Measurements from ENCODE around the gene CA5A.
A peak's percentile ranks its signal among the peaks of the same experiment; 100 is the strongest.
"Not testable (repeated sequence)": the region's sequence is repeated elsewhere in the genome, so short reads cannot be mapped to it uniquely, and the experiment has no call there.

Gene CA5A

DNA sequence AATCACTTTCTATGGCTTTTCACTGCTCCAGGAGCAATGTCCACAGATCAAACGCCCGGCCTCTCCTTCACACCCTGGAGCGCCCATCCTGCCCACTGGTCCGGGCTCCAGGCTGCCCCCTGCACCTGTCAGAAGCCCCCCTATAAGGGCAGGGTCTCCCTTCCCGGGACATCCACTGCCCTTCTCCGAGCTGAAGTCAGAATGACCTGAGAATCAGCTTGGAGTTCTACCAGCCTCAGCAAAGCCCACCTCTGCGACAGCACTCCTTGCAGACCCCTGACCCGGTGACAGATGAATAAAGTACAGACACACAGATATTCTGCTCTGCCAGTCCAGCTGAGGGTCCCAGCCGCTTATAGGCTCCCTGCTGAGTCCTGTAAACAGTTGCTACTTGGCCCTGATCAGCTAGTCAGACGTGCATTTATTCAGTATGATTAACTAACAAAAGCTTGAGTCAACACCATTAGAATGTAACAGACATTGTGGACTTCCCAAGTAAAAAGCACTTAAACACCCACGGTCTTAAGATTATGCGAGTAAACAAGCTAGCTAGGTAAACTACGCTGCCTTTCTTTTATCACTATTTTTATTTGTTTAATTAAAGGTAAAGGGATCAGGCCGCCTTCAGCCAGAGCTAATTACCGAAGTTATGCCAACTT, 71.9 kb downstream of the CA5A start:
- no peak for DNase-seq

DNA sequence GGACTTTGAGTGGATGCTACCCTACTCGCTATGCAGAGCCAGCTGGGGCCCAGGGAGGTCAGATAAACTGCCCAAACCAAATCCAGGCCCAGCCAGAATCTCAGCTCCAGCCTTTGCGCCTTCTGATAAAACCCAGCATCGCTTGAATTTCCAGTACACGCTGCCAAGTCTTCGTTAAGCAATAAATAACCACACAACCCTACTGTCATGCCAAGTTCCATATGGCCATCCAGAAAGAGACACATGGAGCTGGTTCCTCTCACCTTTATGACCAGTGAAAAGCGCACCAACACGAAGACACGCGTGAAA, 73.0 kb downstream of the CA5A start:
- not testable (repeated sequence) for DNase-seq

- not testable (repeated sequence) for DNase-seq
Measured at GRCh38 chr16:87862597-87863326, 73.6 kb downstream of the CA5A start.

DNA sequence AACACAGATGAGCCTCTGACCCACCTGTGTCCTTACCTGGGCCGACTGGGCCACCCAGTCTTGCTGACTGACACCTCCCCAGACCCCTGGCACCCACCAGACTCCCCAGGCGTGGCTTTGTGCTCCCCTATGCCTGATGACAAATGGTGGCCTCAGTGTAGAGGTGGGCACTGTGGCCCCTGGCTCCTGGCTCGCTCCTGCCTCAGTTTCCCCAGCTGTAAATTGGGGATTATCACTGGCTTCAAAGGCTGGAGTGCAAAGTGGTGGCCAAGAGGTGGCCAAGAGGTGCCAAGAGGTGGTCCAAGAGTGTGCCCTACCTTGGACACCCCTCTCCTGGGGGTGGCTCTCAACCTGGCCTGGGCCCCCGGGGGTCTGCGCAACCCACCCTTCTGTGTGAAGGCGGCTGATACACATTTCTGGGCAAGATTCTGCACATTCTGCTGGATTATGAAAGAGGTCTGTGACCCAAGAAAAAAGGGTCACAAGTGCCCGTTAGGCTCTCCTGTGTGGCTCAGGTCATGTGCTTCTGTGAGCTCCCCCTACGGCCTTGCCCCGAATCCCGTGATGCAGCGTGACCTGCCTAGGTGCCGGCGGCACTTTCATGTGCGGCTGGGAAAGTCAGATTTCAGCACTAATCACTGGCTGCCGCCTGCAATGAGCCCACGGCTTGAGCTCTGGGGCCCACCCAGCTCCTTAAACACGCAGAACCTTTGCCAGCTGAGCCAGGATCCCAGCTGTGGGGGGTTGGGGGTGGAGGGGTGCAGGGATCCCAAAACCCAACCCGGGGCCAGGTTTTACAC, 74.8 kb downstream of the CA5A start:
- DNase-seq: not testable (repeated sequence)

GRCh38 chr16:87860553-87861299, 75.6 kb downstream of the CA5A start:
- DNase-seq: peak; percentile 72

GRCh38 chr16:87858151-87858993, 78.0 kb downstream of the CA5A start:
- not testable (repeated sequence) for DNase-seq

- DNase-seq: no peak
Measured at GRCh38 chr16:87856791-87857228, 79.5 kb downstream of the CA5A start.

DNA sequence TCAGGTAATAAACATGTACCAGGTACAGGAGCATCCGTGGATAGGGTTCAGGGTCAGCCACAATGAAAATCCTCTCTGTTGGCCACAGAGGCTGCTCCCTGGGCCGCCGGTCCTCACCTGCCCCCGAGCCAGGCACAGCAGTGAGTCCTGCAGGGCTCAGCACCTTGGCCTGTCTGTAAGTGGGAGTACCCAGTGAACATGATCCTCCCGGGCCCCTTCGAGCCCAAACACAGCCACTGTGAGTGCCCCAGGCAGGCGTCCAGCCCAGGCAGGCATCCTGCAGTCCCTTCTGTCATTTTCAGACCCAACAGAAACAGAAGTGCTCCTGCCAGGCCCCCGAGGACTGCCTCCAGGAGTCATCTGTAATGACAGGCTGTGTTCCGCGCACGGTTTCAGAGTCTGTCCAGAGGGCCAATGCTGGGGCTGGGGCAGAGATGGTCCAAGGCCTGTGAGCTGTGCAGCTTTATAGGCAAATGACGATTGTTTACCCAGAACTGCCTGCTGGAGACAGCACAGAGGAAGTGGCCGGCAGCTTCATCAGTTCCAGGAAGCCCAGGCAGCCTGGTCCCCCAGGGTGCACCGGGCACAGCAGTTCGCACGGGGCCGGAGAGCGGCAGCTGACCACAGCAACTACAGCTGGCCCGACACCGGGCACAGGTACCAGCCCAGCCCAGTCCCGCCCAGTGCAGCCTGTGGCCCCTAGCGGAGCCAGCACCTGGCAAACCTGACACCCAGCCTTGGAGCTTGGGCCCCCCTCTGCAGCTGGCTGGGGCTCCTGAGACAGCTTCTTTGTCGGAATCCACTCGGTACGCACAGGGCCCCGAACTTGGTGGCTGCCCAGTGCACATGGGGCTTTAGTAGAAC, 80.2 kb downstream of the CA5A start:
- DNase-seq: peak; percentile 68

- no peak for DNase-seq
Measured at GRCh38 chr16:87854907-87855683, 81.2 kb downstream of the CA5A start.

DNA sequence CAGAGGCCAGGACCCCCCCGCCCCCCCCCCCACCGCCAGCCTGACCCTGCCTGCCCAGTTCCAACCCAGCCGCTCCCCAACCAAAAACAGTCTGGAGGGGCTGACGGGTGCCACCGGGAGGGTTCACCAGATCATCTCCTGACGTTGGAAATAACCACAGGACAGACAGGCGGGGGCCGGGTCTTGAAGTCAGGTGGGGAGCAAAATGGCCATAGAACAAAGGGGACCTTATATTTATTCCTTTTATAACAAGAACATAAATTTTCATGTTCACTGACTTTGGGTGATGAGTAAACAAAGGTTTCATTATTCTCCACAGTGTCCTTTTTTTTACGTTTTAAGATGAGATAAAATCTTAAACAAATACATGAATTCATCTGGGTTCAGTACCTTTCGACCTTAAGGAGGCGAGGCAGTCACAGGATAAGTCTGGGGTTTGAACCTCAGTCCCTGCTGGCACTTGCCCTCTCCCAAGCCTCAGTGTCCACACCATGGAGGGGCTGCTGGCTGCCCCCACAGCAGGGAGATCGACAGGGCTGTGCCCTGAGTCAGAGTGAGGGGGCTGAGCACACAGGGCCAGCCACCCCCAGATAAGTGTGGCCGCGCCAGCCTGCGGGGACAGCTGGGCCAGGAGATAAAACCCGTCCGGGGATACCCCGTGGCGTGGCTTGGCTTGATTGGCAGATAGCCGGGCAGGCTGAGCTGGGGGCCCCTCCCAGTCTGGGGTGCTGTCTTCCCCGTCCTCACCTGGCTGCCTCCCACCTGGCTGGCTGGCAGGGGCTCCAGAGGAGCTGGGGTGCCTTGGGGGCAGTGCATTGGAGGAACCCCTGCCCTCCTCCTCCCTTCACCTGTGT, 82.0 kb downstream of the CA5A start:
- DNase-seq: no peak

GRCh38 chr16:87853411-87854052, 82.8 kb downstream of the CA5A start:
- peak; percentile 95 for DNase-seq

GRCh38 chr16:87851601-87852000, 84.7 kb downstream of the CA5A start:
- DNase-seq: no peak

DNA sequence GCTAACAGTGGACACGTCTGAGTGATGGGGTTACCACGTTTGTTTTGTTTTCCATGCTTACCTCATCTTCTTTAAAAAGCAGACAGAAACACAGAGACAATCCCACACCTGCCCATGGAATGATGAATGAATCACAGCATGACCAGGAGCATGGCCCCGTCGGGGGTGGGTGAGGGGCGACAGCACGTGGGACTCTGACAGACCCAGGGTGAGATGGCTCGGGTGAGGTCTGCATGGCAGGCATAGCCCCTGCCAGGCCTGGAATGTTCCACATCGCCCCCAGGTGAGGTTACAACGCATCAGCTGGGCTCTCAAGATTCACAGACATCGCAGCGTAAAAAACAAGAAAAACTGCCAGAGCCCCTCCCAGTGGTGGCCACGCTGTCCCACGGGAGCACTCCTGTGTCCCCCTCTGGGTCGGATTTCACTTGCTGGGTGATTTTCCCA, 85.2 kb downstream of the CA5A start:
- no peak for DNase-seq

GRCh38 chr16:87850009-87851006, 86.0 kb downstream of the CA5A start:
- peak; percentile 71 for DNase-seq

DNA sequence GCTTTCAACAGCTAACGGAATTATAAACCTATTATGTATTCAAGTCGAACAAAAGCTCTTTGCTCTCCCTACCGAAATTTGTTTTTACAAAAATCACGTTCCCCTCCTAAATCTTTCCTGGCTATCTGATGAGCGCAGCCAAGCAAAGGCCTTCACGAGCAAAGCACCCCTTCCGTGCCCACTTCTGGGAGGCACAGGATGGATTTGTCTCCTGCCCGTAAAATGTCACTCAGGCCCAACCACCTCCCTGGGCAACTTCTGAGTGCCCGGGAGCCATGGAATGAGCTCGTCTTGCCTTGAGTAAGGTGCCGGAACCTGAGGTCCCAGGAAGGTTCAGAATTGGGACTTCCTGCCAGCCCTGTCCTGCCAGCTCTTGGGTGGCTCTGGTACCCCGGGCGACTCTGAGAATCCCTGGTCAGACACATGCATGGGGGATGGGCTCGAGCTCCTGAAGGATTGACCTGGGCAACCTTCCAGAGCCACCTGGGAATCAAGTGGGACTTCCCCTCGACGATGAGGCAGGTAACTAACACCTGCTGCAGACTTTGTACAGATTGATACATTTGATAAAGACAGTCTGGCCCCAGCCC, 86.8 kb downstream of the CA5A start:
- DNase-seq: no peak

DNA sequence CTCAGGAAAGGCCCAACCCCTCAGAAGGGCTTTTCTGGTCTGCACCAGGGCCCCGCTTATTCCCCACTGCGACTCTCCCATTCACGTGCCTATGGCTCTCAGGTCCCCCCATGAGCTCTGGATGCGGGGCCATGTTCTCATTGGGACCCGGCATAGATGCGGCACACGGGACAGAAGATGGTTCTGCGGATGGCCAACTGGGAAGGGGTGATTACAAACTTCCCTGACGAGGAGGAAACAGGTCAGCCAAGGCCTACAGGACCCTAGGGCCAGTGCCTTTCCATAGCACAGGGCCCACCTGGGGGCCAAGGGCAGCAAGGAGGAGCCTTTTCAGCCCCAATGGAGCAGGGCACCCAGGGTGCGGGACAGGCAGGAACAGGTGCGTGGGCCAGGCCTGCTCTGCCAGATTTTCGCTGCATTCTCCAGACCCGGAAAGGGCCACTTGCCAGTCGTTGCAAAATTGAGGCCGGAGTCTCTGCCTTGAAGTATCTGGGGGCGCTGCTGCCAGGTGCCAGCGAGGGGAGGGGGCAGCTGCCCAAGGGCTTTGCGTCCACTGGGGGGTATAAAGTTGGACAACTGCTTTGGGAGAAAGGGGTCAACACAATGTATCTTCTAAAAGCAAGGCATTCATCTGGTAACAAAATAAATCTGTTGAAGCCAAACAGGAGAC, 87.5 kb downstream of the CA5A start:
- DNase-seq: no peak

All from femur (tissue), 1 donor.